ENCODE data around the gene FAM53A. TPM values are rescaled to one million over a fixed set of nuclear protein-coding genes. Genes with fewer than 3 reads are reported as not detected.
"Not testable (repeated sequence)": the region's sequence is repeated elsewhere in the genome, so short reads cannot be mapped to it uniquely, and the experiment has no call there.

FAM53A gene
- total RNA-seq, 1 experiment from 2014 or later: 0.06 TPM

DNA sequence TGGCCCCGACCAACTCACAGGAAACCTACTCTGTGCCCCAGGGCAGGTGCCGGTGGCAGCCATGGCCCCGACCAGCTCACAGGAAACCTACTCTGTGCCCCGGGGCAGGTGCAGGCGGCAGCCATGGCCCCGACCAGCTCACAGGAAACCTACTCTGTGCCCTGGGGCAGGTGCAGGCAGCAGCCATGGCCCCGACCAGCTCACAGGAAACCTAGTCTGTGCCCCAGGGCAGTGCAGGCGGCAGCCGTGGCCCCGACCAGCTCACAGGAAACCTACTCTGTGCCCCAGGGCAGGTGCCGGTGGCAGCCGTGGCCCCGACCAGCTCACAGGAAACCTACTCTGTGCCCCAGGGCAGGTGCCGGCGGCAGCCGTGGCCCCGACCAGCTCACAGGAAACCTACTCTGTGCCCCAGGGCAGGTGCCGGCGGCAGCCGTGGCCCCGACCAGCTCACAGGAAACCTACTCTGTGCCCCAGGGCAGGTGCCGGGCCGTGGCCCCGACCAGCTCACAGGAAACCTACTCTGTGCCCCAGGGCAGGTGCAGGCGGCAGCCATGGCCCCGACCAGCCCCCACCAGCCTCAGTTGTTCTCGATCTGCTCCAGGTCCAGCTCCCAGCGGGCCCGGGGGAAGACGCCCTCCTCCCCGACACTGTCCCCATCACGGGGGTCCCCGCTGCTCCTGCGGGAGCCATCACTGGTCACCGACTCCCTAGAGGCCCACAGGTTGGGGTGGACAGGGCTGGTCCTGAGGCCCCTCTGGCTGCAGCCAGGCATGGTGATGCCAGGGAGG is 43.2 kb downstream of the FAM53A start:
- not testable (repeated sequence) for DNase-seq (ENCODE audit: low read depth)

DNA sequence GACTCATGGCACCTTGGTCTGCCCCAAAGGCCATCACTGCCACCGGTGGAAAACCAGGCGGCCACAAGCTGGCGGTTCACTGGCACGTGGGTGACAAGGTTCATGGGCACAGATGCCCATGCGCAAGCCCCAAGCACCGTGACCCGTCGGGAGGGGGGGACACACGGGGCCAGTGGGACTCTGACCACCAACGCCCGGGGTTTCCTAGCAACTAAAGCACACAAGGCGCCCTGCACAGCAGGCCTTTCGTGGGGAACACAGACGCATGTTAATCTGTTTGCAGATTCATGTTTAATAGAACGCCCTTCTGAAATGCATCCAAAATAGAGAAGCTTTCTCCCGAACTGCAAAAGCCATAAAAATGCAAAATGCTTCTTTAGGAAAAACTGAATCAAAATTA is 43.9 kb downstream of the FAM53A start:
- DNase-seq (ENCODE audit: low read depth): no peak

DNA sequence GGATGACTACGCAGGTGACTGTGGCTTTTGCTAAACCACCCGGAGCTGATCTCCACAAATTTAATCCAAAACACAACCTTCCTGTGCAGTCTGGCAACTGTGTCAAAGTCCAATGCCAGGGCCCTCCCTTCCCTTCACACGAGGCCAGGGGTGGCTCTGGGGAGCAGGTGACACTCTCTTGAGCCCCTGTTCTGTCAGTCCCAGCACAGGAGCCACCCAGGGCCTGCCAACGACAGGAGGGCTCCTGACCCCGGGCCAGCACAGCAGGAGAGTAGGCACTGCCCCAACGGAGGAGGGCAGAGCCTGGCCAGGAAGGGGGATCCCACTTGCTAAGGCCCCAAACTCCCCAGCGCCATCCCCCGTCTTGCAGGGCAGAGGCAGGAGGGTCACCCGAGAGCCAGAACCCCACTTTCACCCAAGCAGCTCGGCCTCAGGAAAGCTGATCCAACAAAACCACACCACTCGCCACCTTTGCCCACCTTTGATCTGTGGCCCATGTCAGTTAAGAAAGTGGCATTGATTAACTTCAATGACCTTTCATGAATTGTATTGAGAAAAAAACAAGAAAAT is 44.7 kb downstream of the FAM53A start:
- DNase-seq (ENCODE audit: low read depth): no peak

DNA sequence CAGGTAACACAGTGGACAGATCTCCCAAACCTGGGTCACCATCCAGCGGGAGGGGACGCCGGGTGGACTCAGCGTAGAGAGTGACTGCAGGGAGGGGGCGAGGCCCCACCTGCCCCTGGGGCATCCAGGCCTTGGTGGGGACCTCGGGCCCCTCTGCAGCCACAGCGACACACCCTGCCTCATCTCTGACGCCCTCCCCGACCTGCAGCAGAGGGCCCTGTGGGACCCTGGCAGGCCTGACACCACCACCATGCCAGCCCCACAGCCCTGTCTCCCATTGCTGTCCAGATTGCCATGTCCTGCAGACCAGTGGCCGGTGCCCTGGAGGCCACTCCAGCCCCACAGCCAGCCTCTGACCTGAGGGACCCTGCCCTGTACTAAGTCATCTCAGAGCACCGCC is 45.2 kb downstream of the FAM53A start:
- DNase-seq (ENCODE audit: low read depth): no peak

DNA sequence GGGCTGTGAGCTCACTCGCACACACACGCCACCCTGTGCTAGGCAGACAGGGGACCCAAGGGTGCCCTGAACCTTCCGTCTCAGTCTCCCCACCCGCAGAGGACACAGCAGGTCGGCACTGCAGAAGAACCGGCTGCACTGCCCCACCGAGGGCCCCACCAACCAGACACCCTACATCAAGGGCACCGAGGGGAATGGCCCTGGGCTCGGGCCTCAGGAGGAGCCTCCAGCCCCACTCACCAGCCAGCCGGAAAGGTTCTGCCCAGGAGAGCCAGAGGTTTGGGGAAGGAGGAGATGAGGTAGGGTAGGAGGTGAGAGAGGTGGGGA is 45.9 kb downstream of the FAM53A start:
- DNase-seq (ENCODE audit: low read depth): no peak

DNA sequence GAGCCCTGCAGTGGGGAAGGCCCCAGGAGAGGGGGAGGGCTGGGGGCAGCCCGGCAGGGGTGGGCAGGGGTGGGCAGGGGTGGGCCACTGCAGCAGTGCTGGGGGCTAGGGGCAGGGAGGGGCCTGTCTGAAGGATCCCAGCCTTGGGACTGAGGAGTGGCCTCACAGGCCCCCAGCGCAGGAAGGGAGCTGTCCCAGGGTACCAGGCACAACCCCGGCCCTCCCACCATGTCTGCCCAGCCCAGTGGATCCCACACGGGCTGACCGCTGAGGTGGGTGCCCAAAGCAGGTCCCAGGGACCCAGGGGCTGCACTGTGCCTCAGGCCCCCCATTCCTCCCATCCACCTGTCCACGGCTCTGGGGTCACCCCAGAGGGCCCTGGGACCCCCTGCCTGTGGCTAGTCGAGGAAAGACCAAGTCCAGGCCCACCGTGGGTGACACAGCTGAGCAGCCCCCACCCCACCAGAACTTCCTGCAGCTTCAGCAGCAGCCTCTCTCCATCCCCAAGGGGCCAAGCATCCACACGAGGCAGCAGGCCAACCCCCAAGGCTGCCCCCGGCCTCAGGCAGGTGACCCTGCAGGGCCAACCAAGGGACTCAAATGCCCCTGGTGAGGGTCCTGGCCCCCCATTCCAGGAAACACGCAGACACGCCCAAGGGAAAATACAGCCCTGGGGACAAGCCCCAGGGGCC is 46.4 kb downstream of the FAM53A start:
- DNase-seq (ENCODE audit: low read depth): no peak

DNA sequence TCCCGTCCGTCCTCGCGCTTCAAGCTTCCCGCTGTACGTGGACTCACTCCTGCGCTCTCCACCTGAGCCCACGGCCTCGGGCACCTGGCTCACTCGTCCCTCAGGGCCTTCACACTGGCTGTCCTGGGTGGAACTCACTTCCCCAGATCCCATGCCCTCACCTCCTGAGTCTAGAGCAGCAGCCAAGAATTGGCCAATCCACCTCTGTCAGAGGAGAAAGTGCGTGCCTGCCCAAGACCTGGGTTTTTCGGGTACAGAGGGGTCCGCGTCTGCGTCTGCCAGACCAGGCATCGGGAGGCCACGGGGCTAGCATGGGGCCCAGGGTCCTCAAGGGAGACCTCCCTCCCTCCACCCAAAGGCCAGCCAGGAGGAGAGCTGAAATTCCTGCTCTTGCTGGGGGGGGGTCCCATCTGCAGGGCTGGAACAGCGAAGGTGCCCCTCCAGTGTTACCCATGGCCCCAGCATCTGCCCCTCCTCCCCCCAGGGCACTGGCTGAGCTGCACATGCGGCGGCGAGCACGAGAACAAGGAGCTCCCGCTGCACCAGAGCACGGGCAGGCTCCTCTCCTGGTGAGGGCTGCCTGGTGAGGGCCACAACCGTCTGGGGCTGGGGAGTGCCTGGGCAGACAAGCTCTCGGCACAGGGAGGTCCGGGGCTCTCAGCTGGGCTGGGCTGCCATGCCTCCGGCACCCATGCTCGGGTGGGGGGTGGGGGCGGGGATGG is 47.5 kb downstream of the FAM53A start:
- no peak for DNase-seq (ENCODE audit: low read depth)

DNA sequence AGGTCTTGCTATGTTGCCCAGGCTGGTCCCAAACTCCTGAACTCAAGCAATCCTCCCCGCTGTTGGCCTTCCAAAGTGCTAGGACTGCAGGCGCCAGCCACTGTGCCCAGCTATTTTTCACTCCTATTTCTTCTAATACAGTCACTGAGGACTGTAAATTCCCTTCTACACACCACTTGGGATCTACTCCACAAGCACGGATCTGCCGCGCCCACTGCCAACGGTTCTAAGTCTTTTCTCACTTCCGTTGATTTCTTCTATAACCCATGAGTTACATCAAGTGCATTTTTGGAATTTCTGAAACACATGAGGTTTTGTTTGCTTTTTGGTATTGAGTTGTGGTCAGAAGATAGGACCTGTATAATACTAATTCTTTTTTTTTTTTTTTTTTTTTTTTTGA is 48.6 kb downstream of the FAM53A start:
- DNase-seq (ENCODE audit: low read depth): peak; percentile 28

DNA sequence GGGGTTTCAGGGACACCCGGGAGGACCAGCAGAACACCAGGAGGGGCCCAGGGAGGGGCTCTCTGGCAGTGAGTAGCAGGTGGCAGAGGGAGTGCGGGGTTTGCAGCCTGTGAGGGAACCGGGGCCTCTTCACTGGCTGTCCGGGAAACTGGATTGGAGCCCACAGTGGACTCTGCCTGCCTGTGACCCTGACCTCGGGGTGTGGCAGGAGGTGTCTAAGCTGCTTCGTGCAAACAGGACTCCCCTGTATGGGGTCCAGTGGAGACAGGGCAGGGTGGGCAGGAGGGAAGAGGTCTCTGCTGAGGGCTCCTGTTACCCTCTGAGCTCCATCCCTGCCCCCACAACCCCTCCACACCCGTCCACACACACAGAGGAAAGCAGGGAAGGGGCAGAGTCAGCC is 50.1 kb downstream of the FAM53A start:
- DNase-seq (ENCODE audit: low read depth): no peak

DNA sequence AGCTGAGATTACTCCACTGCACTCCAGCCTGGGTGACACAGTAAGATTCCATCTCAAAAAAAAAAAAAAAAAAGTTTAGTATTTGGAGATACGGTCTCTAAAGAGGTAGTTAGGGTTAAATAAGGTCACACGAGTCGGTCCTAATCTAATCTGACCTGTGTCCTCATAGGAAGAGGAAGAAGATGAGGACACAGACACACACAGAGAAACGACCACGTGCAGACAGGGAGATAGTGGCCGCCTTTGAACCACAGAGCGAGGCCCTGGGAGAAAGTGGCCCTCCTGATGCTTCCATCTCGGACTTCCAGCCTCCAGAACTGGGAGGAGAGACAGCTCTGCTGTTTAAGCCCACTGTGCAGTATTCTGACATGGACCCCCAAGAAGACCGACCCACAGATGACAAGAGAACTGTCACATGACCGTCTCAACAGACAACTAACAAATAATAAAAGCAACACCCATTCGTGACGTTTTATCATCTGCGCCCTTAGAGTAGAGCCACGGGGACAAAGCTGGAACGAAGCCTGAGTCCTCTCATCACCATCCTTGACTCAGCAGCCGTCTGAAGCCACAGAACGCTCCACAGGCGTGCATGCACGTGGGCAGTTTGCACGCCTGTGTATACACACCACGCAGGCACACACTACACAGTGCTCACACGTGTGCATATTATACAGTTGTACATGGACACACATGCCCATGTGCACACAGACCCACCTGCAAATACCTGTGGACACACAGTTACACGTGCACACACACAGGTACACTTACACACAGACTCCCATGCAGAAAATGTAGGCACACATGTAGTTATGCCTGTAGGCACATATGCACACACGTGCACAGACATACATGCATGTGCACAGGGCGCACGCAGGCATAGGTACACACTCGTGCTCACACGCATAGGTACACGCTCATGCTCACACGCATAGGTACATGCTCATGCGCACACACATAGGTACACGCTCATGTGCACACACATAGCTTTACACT is 51.7 kb downstream of the FAM53A start:
- DNase-seq (ENCODE audit: low read depth): no peak

DNA sequence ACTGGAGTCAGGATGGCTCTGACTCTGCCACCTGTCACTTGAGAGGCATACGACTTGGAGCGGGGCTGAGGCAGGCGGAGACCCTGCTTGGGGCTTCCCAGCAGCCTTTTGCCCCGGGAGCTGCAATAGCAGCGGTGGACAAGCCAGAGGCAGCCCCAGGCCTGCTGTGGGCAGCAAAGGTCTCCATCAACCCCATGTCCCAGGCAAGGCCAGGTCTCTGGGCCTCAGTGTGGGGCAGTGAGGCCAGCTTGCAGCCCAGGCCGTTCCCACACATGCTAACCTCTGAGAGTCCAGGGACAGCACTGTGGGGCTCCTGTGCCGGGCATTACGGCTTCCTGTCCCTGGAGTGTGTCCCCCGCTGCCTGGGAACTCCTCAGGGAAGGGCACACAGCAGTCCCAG is 53.0 kb downstream of the FAM53A start:
- DNase-seq (ENCODE audit: low read depth): no peak

DNA sequence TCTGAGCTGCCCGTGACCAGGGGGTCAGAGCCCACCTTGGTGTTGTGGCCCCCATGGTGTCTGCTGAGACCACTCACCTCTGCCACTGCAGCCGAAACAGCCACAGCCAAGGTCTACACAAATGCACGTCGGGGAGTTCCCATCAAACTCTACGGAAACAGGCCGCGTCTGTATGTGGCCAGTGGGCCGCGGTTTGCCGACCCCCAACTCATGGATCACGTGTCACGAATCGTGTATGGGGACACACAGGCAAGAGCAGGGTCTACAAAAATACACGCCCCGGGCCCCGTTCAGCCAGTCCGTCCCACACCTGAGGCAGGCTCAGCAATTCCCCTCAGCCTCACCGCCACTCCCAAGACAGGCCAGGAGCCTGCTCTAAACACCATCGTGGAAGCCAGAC is 53.8 kb downstream of the FAM53A start:
- DNase-seq (ENCODE audit: low read depth): no peak

DNA sequence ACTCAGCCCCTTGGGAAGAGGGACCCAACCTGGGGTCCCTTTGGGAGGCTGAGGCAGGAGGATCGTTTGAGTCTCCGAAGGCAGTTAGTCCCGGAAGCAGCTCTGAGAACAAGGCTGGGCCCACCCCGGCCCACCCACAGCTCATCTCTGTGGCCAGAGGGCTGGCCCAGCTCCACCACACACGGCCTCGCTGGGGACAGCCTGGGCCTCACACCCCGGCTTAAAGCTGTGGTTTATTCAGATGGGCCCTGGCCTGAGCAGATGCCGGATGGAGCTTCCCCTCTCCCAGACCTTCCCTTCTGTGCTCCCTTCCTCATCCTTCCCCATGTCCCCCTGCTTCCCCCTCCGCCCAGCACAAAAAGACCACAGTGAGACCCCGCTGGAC is 54.4 kb downstream of the FAM53A start:
- no peak for DNase-seq (ENCODE audit: low read depth)

DNA sequence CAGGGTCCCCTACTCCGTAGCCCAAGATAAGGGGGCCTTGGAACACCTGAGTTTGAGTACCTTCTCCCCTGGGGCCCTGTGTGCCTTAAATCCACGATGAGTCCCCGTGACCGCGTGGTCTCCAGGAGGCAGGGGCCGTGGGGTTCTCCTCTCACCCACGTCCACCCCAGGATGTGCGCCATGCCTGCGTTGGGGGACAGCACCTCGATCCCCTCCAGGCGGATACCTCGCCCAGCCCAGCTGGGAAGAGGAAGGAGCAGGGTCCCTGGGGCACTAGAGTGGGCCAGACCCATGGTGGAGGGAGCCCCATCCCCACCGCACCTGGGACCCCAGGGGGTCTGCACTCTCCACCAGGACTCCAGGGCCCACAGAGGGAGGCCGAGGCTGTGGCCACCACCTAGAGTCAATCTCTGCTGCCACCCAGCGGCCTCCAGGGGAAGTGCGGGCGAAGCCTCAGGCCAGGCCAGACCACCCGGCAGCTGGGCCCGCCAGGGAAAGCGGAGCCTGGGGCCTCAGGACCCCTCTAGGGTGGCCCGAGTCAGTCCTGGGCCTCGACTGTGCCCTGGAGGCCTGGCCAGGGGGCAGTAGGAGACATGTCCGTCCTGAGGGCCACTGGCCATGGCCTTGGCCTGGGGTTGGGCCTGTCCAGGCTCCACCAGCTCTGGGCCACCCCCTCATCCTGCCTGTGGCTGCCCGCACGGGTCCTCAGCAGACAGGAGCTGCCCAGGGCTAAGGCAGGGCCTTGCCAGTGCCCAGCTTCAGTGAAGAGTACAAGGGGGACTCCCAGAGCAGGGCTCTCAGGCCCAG is 55.0 kb downstream of the FAM53A start:
- DNase-seq (ENCODE audit: low read depth): peak; percentile 37

DNA sequence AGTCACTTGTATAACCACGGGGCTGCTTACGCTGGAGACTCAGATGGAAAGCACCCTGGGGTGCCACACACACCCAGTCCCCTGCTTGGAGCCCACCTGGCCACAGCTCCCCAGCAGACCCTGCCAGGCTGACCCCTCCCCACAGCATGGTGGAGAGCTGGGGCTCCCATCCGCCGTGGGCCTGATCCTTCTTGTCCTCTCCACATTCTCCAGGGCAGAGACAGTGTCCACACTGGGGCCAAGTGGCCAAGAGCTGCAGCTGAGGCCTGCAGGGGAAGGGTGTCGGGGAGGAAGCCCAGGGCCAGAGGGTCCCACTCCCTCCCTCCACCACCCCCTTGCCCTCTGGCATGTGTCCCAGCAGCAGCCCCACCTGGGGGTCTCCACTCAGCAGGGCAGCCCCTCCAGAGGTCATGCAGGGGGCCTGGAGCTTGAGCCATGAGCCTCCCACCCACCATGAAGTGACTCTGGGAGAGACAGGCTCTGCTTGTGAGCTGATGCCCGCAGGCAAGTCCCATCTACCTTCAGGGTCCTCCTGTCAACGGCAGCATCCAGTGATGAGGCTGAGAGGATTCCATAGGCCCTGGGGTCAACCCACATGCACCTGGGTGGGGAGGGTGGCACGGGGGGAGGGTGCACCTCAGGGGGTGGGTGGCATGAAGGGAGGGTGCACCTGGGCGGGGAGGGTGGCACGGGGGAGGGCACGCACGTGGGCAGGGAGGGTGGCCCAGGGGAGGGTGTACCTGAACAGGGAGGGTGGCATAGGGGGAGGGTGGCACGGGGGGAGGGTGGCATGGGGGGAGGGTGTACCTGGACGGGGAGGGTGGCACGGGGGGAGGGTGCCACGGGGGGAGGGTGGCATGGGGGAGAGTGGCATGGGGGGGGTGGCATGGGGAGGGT is 56.4 kb downstream of the FAM53A start:
- DNase-seq (ENCODE audit: low read depth): no peak

DNA sequence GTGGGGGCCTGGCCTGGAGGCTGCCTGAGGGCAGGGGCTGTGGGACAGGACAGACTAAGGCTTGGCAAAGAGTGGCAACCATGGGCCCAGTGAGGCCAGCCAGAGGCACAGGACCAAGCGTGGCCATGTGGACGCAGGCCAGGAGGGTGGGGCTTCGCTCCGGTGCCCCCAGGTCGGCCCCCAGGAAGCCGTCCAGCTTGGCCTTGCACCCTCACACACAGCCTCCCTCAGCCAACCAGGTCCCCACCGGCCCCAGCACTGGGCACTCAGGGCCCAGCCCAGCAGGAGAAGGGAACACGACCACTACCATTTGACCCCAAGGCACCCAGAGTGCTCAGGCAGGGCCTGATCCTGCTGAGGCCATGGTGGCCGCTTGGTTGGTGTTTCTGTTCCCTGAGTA is 57.2 kb downstream of the FAM53A start:
- DNase-seq (ENCODE audit: low read depth): no peak

DNA sequence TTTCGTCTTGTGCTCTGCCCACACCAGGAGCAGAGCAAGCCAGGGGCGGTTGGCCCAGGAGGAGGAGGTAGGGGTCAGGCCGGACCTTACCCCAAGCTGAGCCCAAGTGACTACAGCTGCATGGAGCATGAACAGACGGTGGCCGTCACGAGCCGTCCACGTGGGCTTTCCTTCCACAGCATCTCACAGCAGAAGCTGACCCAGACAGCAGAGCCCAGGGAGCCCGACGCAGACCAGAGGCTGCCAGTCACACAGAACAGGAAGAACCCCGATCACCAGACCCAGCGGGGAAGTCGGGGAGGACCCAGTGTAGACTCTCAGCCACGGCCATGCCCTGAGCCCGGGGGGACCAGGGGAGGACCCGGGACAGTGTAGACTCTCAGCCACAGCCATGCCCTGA is 58.0 kb downstream of the FAM53A start:
- no peak for DNase-seq (ENCODE audit: low read depth)

DNA sequence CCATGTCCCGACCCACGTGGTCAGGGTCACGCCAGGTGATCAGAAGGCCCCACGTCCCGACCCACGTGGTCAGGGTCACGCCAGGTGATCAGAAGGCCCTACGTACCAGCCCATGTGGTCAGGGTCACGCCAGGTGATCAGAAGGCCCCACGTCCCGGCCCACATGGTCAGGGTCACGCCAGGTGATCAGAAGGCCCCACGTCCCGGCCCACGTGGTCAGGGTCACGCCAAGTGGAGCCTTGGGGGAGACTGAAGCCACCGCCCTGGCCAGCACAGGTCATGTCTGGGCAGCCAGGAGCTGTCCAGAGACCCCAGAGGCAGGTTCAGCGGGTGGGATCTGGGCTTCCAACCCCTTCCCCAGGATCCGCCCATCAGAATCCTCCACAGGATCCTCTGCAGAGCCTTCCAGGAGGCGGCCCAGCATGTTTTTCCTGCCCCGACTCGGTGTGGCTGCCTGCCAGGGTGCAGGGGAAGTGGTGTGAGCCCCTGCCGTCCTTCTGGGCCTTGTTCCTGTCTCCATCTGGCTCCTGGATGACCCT is 58.4 kb downstream of the FAM53A start:
- DNase-seq (ENCODE audit: low read depth): no peak

DNA sequence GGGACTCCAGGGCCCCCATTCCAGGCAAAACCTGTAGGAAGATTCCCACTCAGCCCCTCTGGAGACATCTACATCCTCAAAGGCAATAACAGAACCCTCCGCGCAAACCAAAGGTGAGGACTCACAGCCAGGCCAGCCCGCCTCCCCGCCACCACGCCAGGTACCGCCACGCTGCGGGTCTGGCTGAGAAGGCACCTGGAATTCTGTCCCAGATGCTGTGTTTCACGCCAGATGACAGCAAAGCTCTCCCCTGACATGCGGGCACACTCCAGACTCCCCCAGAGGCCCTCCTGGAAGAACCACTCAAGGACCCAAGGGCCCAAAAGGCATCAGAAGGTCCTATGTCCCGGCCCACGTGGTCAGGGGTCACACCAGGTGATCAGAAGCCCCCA is 59.6 kb downstream of the FAM53A start:
- DNase-seq (ENCODE audit: low read depth): no peak
